GM10248 (cell line): Measurements from ENCODE around the gene SLC39A10.

ENCODE experiments used
- CTCF ChIA-PET: fragments of 300-600 bp; sonication (Branson Sonifier 250); formaldehyde crosslinking; extraction: SDS; loops from one replicate; lab custom pipeline; 2021; ENCODE audit warnings: antibody characterized with exemption; lab: Yijun Ruan, JAX
- POLR2A ChIA-PET: fragments of 350-650 bp; sonication (Branson Sonifier 250); formaldehyde crosslinking; extraction: SDS; loops from one replicate; lab custom pipeline; 2020; ENCODE audit warnings: antibody characterized with exemption; lab: Yijun Ruan, JAX
- DNase-seq: peaks from one replicate; pipeline ENCODE4 v3.0.0; 2012; ENCODE audit errors: extremely low spot score
- TF ChIP-seq, protein P1 (sequence below): IDR thresholded peaks from 2 replicates; pipeline ENCODE4 v1.5.1; 2012; ENCODE audit warnings: mild to moderate bottlenecking, low read depth; ENCODE audit errors: extremely low read depth, missing control alignments, control extremely low read depth

SLC39A10 gene, protein sequence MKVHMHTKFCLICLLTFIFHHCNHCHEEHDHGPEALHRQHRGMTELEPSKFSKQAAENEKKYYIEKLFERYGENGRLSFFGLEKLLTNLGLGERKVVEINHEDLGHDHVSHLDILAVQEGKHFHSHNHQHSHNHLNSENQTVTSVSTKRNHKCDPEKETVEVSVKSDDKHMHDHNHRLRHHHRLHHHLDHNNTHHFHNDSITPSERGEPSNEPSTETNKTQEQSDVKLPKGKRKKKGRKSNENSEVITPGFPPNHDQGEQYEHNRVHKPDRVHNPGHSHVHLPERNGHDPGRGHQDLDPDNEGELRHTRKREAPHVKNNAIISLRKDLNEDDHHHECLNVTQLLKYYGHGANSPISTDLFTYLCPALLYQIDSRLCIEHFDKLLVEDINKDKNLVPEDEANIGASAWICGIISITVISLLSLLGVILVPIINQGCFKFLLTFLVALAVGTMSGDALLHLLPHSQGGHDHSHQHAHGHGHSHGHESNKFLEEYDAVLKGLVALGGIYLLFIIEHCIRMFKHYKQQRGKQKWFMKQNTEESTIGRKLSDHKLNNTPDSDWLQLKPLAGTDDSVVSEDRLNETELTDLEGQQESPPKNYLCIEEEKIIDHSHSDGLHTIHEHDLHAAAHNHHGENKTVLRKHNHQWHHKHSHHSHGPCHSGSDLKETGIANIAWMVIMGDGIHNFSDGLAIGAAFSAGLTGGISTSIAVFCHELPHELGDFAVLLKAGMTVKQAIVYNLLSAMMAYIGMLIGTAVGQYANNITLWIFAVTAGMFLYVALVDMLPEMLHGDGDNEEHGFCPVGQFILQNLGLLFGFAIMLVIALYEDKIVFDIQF

GRCh38 chr2:195656859-195657633 is at the start of gene SLC39A10:
SLC39A10 (plus strand) TSS chr2:195657226; CDS start chr2:195680043, 22,817 bp downstream.
- peak; percentile 87 for DNase-seq
- TF ChIP-seq, protein P1, sequence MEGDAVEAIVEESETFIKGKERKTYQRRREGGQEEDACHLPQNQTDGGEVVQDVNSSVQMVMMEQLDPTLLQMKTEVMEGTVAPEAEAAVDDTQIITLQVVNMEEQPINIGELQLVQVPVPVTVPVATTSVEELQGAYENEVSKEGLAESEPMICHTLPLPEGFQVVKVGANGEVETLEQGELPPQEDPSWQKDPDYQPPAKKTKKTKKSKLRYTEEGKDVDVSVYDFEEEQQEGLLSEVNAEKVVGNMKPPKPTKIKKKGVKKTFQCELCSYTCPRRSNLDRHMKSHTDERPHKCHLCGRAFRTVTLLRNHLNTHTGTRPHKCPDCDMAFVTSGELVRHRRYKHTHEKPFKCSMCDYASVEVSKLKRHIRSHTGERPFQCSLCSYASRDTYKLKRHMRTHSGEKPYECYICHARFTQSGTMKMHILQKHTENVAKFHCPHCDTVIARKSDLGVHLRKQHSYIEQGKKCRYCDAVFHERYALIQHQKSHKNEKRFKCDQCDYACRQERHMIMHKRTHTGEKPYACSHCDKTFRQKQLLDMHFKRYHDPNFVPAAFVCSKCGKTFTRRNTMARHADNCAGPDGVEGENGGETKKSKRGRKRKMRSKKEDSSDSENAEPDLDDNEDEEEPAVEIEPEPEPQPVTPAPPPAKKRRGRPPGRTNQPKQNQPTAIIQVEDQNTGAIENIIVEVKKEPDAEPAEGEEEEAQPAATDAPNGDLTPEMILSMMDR, result peak; percentile 7
- ChIA-PET CTCF (interaction anchor here (0.8 to 1.6 kb wide), 11 partner anchors 9 to 410 kb away, joined by 3 to 8 read pairs (median 3); no protein-coding TSS in a partner anchor), POLR2A (interaction anchor here (0.5 to 0.6 kb wide), 2 partner anchors 13 to 83 kb away, joined by 3 read pairs; no protein-coding TSS in a partner anchor)

DNA sequence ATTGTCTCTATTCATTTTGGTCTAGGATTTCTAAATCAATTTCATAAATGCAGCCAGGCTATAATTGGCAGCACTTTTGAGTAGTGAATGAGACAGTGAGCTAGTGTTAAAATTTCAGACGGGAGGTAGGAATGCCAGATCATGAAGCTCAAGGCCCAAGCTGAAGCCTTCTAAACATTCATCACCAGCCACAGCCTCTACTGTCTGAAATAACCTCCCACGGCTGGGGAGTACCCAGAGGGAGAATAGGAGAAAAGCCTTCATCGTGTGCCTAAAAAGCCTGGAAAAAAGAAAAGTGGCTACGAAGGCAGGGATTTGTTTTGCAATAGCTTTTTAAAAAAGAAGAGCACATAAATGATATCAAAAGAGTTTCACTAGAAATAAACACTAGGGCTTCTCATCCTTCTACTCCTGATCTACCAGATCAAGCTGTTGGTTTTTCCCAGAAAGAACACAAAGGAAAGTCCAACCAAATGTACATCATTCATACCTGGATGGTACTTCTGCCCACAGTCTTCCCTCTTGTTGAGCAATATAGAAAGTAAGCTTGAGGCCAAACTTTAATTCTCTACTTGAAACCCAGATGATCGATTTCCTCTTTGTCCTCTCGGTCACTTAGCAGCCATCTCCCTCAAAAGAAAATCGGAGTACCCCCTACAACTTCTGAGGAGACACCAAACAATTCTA is 48.1 kb upstream of the SLC39A10 start:
- TF ChIP-seq, protein P1, result no peak
- POLR2A ChIA-PET, result no interaction called here
- DNase-seq, result no peak
- CTCF ChIA-PET, result interaction anchor here (1.2 kb wide), 1 partner anchor 10 kb away, joined by 3 read pairs; no protein-coding TSS in a partner anchor

DNA sequence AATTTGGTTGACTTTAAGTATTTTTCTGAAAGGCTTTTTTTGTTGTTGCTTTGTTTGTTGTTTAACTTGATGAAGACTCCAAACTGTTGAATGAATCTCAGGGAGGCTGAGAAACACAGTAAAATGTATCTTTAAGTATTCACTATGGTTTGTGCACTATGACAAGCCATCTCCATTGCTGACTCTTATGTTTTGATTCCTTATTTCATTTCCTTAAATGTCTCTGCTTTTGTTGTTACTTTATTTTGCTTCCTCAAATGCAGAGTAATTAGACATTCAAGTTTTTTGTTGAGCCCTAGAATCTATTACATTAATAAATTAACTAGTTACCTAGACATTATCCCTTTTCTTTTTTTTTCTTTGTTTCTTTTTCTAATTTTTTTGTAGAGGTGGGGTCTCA is 46.3 kb upstream of the SLC39A10 start:
- TF ChIP-seq, protein P1, result no peak
- DNase-seq, result no peak
- ChIA-PET CTCF (no interaction called here), POLR2A (no interaction called here)

- TF ChIP-seq, protein P1, result no peak
- ChIA-PET CTCF (interaction anchor here (1.1 to 1.8 kb wide), 4 partner anchors 12 to 238 kb away, joined by 3 to 4 read pairs (median 3); no protein-coding TSS in a partner anchor), POLR2A (no interaction called here)
- DNase-seq, result no peak
Measured at GRCh38 chr2:195612611-195613495, 44.2 kb upstream of the SLC39A10 start.

GRCh38 chr2:195613922-195614321 is 43.1 kb upstream of the SLC39A10 start:
- no peak for DNase-seq
- ChIA-PET CTCF (interaction anchor here (1.8 kb wide), 2 partner anchors 13 to 53 kb away, joined by 3 to 4 read pairs; no protein-coding TSS in a partner anchor), POLR2A (no interaction called here)
- TF ChIP-seq, protein P1, result no peak
